ENCODE data around the gene TUBB2B. TPM values are rescaled to one million over a fixed set of nuclear protein-coding genes. Genes with fewer than 3 reads are reported as not detected.

The TUBB2B gene
- total RNA-seq, 1 experiment from 2014 or later: 0.86 TPM

DNA sequence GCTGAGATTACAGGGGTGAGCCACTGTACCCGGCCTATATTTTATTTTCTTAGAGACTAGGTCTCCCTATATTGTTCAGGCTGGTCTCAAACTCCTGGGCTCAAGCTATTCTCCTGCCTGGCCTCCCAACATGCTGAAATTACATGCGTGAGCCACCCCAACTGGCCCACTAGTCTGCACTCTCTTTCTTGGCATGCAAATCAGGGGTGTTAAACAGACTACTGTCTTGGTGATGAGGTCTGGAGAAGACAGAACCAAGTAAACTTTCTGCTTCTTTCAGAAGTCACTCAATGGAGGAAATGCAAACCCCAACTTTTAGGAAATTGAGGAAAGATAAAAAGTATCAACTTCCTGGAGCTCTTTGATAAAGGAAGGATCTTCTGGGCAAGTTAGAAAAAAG, 8.0 kb upstream of the TUBB2B start:
- H3K9me2 ChIP-seq (ENCODE audit: insufficient read depth): no peaks in the 10 kb centered on the region
- no TSS peak for BruUV-seq (replicated peaks)
- no peaks in the 10 kb centered on the region for H3K36me3 ChIP-seq (ENCODE audit: control insufficient read depth in 1 of 2, insufficient read depth in 2 of 2, low read length in 2 of 2)
- H4K20me1 ChIP-seq (ENCODE audit: insufficient read depth): no peaks in the 10 kb centered on the region
- RAD21 ChIA-PET (ENCODE audit: low non-redundant PET in 1 of 2, low total read pairs in 2 of 2, uncharacterized antibody in 2 of 2, unreplicated experiment in 2 of 2): no interaction called here
- TF ChIP-seq CBX3 (IDR thresholded peaks at IDR 0.05; ENCODE audit: low read depth) (no peak), SP1 (IDR thresholded peaks at IDR 0.05; ENCODE audit: low read depth) (no peak), ZNF274 (IDR thresholded peaks at IDR 0.05; ENCODE audit: low read depth, low read length) (no peak), POLR2A (IDR thresholded peaks at IDR 0.05; ENCODE audit: borderline replicate concordance, extremely low read depth, insufficient read depth, insufficient read length) (no peak), ELF1 (IDR thresholded peaks at IDR 0.05; ENCODE audit: borderline replicate concordance, low read depth) (no peak), EZH2 (IDR thresholded peaks at IDR 0.05) (no peak), YY1 (IDR thresholded peaks at IDR 0.05; ENCODE audit: extremely low read depth, insufficient replicate concordance, low read depth, low read length) (no peak), CEBPB (IDR thresholded peaks at IDR 0.05; ENCODE audit: low read depth) (no peak), EZH2phosphoT487 (IDR thresholded peaks at IDR 0.05; ENCODE audit: borderline replicate concordance) (no peak), EGR1 (IDR thresholded peaks at IDR 0.05; ENCODE audit: low read depth) (no peak), SRF (IDR thresholded peaks at IDR 0.05; ENCODE audit: low read depth) (no peak), RAD21 (IDR thresholded peaks at IDR 0.05; ENCODE audit: low read depth) (no peak), TCF7L2 (IDR thresholded peaks at IDR 0.05; ENCODE audit: borderline replicate concordance, extremely low read depth, insufficient read depth, insufficient read length) (no peak), JUND (IDR thresholded peaks at IDR 0.05) (no peak), ZFX (IDR thresholded peaks at IDR 0.05) (no peak), FOSL1 (IDR thresholded peaks at IDR 0.05; ENCODE audit: low read depth) (no peak), SIN3A (IDR thresholded peaks at IDR 0.05; ENCODE audit: low read depth) (no peak)
- TF ChIP-seq, protein P1, sequence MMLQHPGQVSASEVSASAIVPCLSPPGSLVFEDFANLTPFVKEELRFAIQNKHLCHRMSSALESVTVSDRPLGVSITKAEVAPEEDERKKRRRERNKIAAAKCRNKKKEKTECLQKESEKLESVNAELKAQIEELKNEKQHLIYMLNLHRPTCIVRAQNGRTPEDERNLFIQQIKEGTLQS (IDR thresholded peaks at IDR 0.05): no peak
- TF ChIP-seq, protein P2, sequence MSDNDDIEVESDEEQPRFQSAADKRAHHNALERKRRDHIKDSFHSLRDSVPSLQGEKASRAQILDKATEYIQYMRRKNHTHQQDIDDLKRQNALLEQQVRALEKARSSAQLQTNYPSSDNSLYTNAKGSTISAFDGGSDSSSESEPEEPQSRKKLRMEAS (IDR thresholded peaks at IDR 0.05): no peak
- TF ChIP-seq, protein P3, sequence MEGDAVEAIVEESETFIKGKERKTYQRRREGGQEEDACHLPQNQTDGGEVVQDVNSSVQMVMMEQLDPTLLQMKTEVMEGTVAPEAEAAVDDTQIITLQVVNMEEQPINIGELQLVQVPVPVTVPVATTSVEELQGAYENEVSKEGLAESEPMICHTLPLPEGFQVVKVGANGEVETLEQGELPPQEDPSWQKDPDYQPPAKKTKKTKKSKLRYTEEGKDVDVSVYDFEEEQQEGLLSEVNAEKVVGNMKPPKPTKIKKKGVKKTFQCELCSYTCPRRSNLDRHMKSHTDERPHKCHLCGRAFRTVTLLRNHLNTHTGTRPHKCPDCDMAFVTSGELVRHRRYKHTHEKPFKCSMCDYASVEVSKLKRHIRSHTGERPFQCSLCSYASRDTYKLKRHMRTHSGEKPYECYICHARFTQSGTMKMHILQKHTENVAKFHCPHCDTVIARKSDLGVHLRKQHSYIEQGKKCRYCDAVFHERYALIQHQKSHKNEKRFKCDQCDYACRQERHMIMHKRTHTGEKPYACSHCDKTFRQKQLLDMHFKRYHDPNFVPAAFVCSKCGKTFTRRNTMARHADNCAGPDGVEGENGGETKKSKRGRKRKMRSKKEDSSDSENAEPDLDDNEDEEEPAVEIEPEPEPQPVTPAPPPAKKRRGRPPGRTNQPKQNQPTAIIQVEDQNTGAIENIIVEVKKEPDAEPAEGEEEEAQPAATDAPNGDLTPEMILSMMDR (IDR thresholded peaks at IDR 0.05 in 2 of 3, conservative IDR thresholded peaks at IDR 0.05 in 1 of 3; ENCODE audit: borderline replicate concordance in 1 of 3, insufficient read depth in 1 of 3, low read depth in 2 of 3, low read length in 2 of 3): no peak
- H3K4me3 ChIP-seq (replicated peaks in 1 of 2; ENCODE audit: low read depth in 1 of 2, low read length in 2 of 2): no peak overlapping the region
- no peaks in the 10 kb centered on the region for H3K27me3 ChIP-seq (ENCODE audit: insufficient read depth, low read length)
- ATAC-seq (no peak), DNase-seq (ENCODE audit: low read depth, low spot score) (no peak)
- no peak overlapping the region for H2AFZ ChIP-seq (ENCODE audit: low read depth, low read length, poor library complexity, severe bottlenecking)
- no peak overlapping the region for H3K27ac ChIP-seq (ENCODE audit: low read depth, low read length)
- H3K9ac ChIP-seq (ENCODE audit: low read length): no peak overlapping the region
- H3K4me2 ChIP-seq (ENCODE audit: low read length): no peak overlapping the region
- no peaks in the 10 kb centered on the region for H3K9me3 ChIP-seq (ENCODE audit: control insufficient read depth in 1 of 2, insufficient read depth in 1 of 2, low read depth in 1 of 2, low read length in 2 of 2)
- CTCF ChIA-PET: no interaction called here
- peaks cover 0 to 5% of the 10 kb centered on the region in 2 experiments; a peak in 1 of 4 replicates for H3K4me1 ChIP-seq (ENCODE audit: control insufficient read depth in 1 of 2, insufficient read depth in 2 of 2, low read length in 2 of 2)
- intact Hi-C loops (cut with micrococcal nuclease): no loop called here
- POLR2A ChIA-PET: no interaction called here
- H3K79me2 ChIP-seq (ENCODE audit: insufficient read depth, low read length): no peaks in the 10 kb centered on the region

All from HCT116 (cell line).